HEK293 (cell line): ENCODE measurements around the gene MED25.

Source experiments
- CTCF ChIA-PET: fragments of 350-600 bp; formaldehyde crosslinking; extraction: SDS; loops from one replicate; lab custom pipeline; 2021; ENCODE audit warnings: antibody characterized with exemption; lab: Yijun Ruan, JAX
- POLR2A ChIA-PET: fragments of 300-600 bp; formaldehyde crosslinking; extraction: SDS; loops from one replicate; lab custom pipeline; 2020; ENCODE audit warnings: antibody characterized with exemption, inconsistent platforms; lab: Yijun Ruan, JAX
- H3K27ac ChIP-seq: fragments of 200-500 bp; sonication (Bioruptor generic); 2 replicates; pipeline ENCODE4 v1.5.1; 2014; ENCODE audit warnings: low read depth, low read length, control low read depth, inconsistent platforms; ENCODE audit errors: extremely low read depth
- H3K36me3 ChIP-seq, 2 experiments: fragments of 200-500 bp in 1 of 2; sonication (Bioruptor generic) in 1 of 2; 1 replicate in 1 of 2; 2 replicates in 1 of 2; pipeline ENCODE4 v1.5.1; 2014 to 2017; ENCODE audit warnings: inconsistent platforms in 2 of 2, low read length in 2 of 2; ENCODE audit not compliant: control insufficient read depth in 2 of 2, insufficient read depth in 1 of 2
- H3K4me1 ChIP-seq: fragments of 200-500 bp; sonication (Bioruptor generic); 2 replicates; pipeline ENCODE4 v1.5.1; 2014; ENCODE audit warnings: mild to moderate bottlenecking, low read length, inconsistent platforms; ENCODE audit not compliant: control insufficient read depth, insufficient read depth
- H3K4me3 ChIP-seq: 2 replicates; pipeline ENCODE4 v1.5.1; 2011; ENCODE audit warnings: low read depth, mild to moderate bottlenecking, control low read depth, low read length, moderate library complexity
- H3K9me3 ChIP-seq: fragments of 200-500 bp; sonication (Bioruptor generic); 2 replicates; pipeline ENCODE4 v1.5.1; 2014; ENCODE audit warnings: low read depth, low read length, inconsistent platforms; ENCODE audit not compliant: control insufficient read depth, insufficient read depth
- EGR2 ChIP-seq: fragments of 450-650 bp; formaldehyde crosslinking; IDR thresholded peaks from 2 replicates; pipeline ENCODE4 v1.5.1; 2016; ENCODE audit warnings: low read depth, missing biosample characterization, missing genetic modification characterization
- FEZF1 ChIP-seq: fragments of 450-650 bp; formaldehyde crosslinking; IDR thresholded peaks from 2 replicates; pipeline ENCODE4 v1.5.1; 2016; ENCODE audit warnings: missing biosample characterization, missing genetic modification characterization
- GLIS1 ChIP-seq: fragments of 450-650 bp; formaldehyde crosslinking; IDR thresholded peaks from 2 replicates; pipeline ENCODE4 v1.5.1; 2016; ENCODE audit warnings: missing biosample characterization, missing genetic modification characterization
- HOXC10 ChIP-seq: sonication (generic); formaldehyde crosslinking; IDR thresholded peaks from 2 replicates; pipeline ENCODE4 v1.8.1; 2023; ENCODE audit warnings: mild to moderate bottlenecking, missing genetic modification reagents
- KLF16 ChIP-seq: fragments of 450-650 bp; formaldehyde crosslinking; IDR thresholded peaks from 2 replicates; pipeline ENCODE4 v1.5.1; 2017; ENCODE audit warnings: missing biosample characterization, missing genetic modification characterization
- MYNN ChIP-seq: fragments of 450-650 bp; formaldehyde crosslinking; IDR thresholded peaks from 2 replicates; pipeline ENCODE4 v1.5.1; 2016; ENCODE audit warnings: missing biosample characterization, missing genetic modification characterization, borderline replicate concordance
- REPIN1 ChIP-seq: fragments of 450-650 bp; formaldehyde crosslinking; IDR thresholded peaks from 2 replicates; pipeline ENCODE4 v1.5.1; 2017; ENCODE audit warnings: missing biosample characterization, missing genetic modification characterization, low read depth
- SP2 ChIP-seq: fragments of 450-650 bp; formaldehyde crosslinking; IDR thresholded peaks from 2 replicates; pipeline ENCODE4 v1.5.1; 2016; ENCODE audit warnings: missing biosample characterization, missing genetic modification characterization
- SP7 ChIP-seq: fragments of 450-650 bp; formaldehyde crosslinking; IDR thresholded peaks from 2 replicates; pipeline ENCODE4 v1.5.1; 2016; ENCODE audit warnings: missing biosample characterization, missing genetic modification characterization
- ZBTB10 ChIP-seq: fragments of 450-650 bp; formaldehyde crosslinking; IDR thresholded peaks from 2 replicates; pipeline ENCODE4 v1.5.1; 2016; ENCODE audit warnings: missing biosample characterization, missing genetic modification characterization
- ZBTB11 ChIP-seq: fragments of 450-650 bp; formaldehyde crosslinking; conservative IDR thresholded peaks from 2 replicates; pipeline ENCODE4 v1.5.1; 2016; ENCODE audit warnings: low read depth, missing biosample characterization, missing genetic modification characterization
- ZBTB20 ChIP-seq: fragments of 450-650 bp; formaldehyde crosslinking; IDR thresholded peaks from 2 replicates; pipeline ENCODE4 v1.5.1; 2016; ENCODE audit warnings: missing biosample characterization, missing genetic modification characterization
- ZNF10 ChIP-seq: fragments of 450-650 bp; formaldehyde crosslinking; IDR thresholded peaks from 2 replicates; pipeline ENCODE4 v1.5.1; 2017; ENCODE audit warnings: missing biosample characterization, missing genetic modification characterization
- ZNF132 ChIP-seq: fragments of 450-650 bp; formaldehyde crosslinking; IDR thresholded peaks from 2 replicates; pipeline ENCODE4 v1.5.1; 2017; ENCODE audit warnings: missing biosample characterization, missing genetic modification characterization, borderline replicate concordance
- ZNF140 ChIP-seq: fragments of 450-650 bp; formaldehyde crosslinking; IDR thresholded peaks from 2 replicates; pipeline ENCODE4 v1.5.1; 2016; ENCODE audit warnings: missing biosample characterization, missing genetic modification characterization
- ZNF174 ChIP-seq: fragments of 450-650 bp; formaldehyde crosslinking; IDR thresholded peaks from 2 replicates; pipeline ENCODE4 v1.5.0; 2017; ENCODE audit warnings: missing biosample characterization, mild to moderate bottlenecking, missing genetic modification characterization
- ZNF223 ChIP-seq: fragments of 450-650 bp; formaldehyde crosslinking; IDR thresholded peaks from 2 replicates; pipeline ENCODE4 v1.5.1; 2016; ENCODE audit warnings: missing biosample characterization, missing genetic modification characterization
- ZNF280D ChIP-seq: fragments of 450-650 bp; formaldehyde crosslinking; IDR thresholded peaks from 2 replicates; pipeline ENCODE4 v1.5.1; 2016; ENCODE audit warnings: missing biosample characterization, missing genetic modification characterization
- ZNF341 ChIP-seq: fragments of 450-650 bp; formaldehyde crosslinking; IDR thresholded peaks from 2 replicates; pipeline ENCODE4; 2016; ENCODE audit warnings: low read depth, missing biosample characterization, missing genetic modification characterization
- ZNF350 ChIP-seq: fragments of 450-650 bp; formaldehyde crosslinking; IDR thresholded peaks from 2 replicates; pipeline ENCODE4 v1.5.0; 2017; ENCODE audit warnings: missing biosample characterization, mild to moderate bottlenecking, missing genetic modification characterization
- ZNF391 ChIP-seq: fragments of 450-650 bp; formaldehyde crosslinking; IDR thresholded peaks from 2 replicates; pipeline ENCODE4 v1.5.1; 2016; ENCODE audit warnings: low read depth, missing biosample characterization, missing genetic modification characterization, borderline replicate concordance
- ZNF561 ChIP-seq: fragments of 450-650 bp; IDR thresholded peaks from 2 replicates; pipeline ENCODE4 v1.5.1; 2018; ENCODE audit warnings: missing biosample characterization, missing genetic modification characterization, borderline replicate concordance
- ZNF600 ChIP-seq: fragments of 450-650 bp; formaldehyde crosslinking; IDR thresholded peaks from 2 replicates; pipeline ENCODE4 v1.5.1; 2016; ENCODE audit warnings: missing biosample characterization, missing genetic modification characterization
- ZNF623 ChIP-seq: fragments of 450-650 bp; formaldehyde crosslinking; IDR thresholded peaks from 2 replicates; pipeline ENCODE4 v1.5.1; 2016; ENCODE audit warnings: missing biosample characterization, missing genetic modification characterization
- ZSCAN4 ChIP-seq: fragments of 450-650 bp; formaldehyde crosslinking; IDR thresholded peaks from 2 replicates; pipeline ENCODE4 v1.5.1; 2017; ENCODE audit warnings: missing biosample characterization, missing genetic modification characterization

The MED25 gene

GRCh38 chr19:49869484-49870308 lies 51.6 kb downstream of the MED25 start:
- peak overlapping the region; percentile 92 for H3K27ac ChIP-seq
- no peaks in the 10 kb centered on the region for H3K9me3 ChIP-seq
- H3K36me3 ChIP-seq: peaks cover 0 to 29% of the 10 kb centered on the region in 2 experiments; a peak in 2 of 3 replicates
- H3K4me3 ChIP-seq: peak overlapping the region; percentile 40
- ChIA-PET CTCF (interaction anchor here (0.6 to 1.7 kb wide), 5 partner anchors 17 to 197 kb away, joined by 3 to 10 read pairs (median 4); partner anchors contain the start of gene PTOV1), POLR2A (interaction anchor here (0.5 to 3.5 kb wide), 29 partner anchors 7 to 766 kb away, joined by 3 to 34 read pairs (median 5); partner anchors contain the start of genes AKT1S1, ALDH16A1, AP2A1 and ATF5)
- peaks cover 25% of the 10 kb centered on the region for H3K4me1 ChIP-seq
- TF ChIP-seq ZNF223 (tag by site-specific recombination) (no peak), ZNF10 (tag by site-specific recombination) (0 out of 2 replicates have a peak, but pooled peaks have one; percentile 19), ZNF341 (tag by site-specific recombination) (no peak), REPIN1 (tag by site-specific recombination) (no peak), ZNF391 (tag by site-specific recombination) (peak; percentile 24; the same call in 1 of the 2 replicates), ZNF132 (tag by site-specific recombination) (no peak), EGR2 (peak; percentile 87), ZBTB11 (tag by site-specific recombination) (peak; percentile 56; the same call in 1 of the 2 replicates), ZNF623 (tag by site-specific recombination) (no peak), FEZF1 (tag by site-specific recombination) (no peak), SP2 (tag by site-specific recombination) (peak; percentile 97), ZSCAN4 (tag by site-specific recombination) (0 out of 2 replicates have a peak, but pooled peaks have one; percentile 9), HOXC10 (CRISPR knock-in tag) (no peak), ZNF350 (no peak), GLIS1 (tag by site-specific recombination) (peak; percentile 60), ZBTB20 (tag by site-specific recombination) (peak; percentile 78), ZNF600 (tag by site-specific recombination) (0 out of 2 replicates have a peak, but pooled peaks have one; percentile 51), KLF16 (0 out of 2 replicates have a peak, but pooled peaks have one; percentile 14), MYNN (tag by site-specific recombination) (no peak), ZNF280D (tag by site-specific recombination) (no peak), ZBTB10 (tag by site-specific recombination) (peak; percentile 78), ZNF174 (no peak), SP7 (tag by site-specific recombination) (peak; percentile 53), ZNF140 (tag by site-specific recombination) (no peak), ZNF561 (tag by site-specific recombination) (peak; percentile 45; the same call in 1 of the 2 replicates)
